Ramos (cell line): Measurements from ENCODE around the gene KRT76.

Experiments used
- in situ Hi-C: fragments of 300-500 bp; cut with MboI; formaldehyde crosslinking; loops from one replicate; pipeline ENCODE4 v1.14.3; 2022; ENCODE audit warnings: low sequenced_read_pairs; ENCODE audit not compliant: unreplicated experiment

KRT76 gene

GRCh38 chr12:52742196-52742580 lies 35.0 kb downstream of the KRT76 start:
- in situ Hi-C loops: no loop called here

DNA sequence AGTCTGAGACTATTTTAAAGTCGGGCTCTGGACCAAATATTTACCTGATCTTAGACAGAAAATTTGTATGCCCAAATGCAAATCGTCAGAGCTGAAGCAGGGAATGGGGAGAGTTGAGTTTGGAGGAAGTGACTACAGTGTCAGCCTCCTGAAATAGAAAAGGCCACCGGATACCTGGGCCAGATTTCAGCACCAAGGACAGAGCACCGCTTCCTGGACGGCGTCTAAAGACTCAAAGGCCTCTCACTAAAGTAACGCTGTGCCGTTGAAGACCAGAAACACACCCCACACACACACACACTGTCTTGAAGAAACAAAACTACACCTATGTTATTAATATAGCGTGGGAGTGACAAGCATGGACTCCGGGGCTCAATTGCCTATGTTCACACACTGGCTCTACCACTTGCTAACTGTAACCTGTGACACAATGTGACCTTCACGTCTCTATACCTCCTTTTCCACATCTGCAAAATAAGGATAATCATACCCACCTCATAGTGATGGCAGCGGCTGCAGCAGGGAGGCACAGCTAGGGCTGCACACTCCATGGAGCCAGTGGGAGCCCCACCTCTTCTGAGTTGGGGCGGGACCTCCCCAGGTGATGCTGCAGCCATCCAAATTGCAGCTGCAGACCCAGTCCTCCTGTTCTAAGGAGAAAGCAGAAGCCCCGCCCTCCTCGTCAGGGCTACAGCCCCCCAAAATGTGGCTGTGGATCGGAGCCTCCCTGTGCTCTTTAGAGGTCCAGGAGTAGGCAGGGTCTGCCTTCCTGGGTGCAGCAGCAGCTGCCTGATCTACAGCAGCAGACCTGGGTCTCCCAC lies 35.6 kb downstream of the KRT76 start:
- in situ Hi-C loops: no loop called here

DNA sequence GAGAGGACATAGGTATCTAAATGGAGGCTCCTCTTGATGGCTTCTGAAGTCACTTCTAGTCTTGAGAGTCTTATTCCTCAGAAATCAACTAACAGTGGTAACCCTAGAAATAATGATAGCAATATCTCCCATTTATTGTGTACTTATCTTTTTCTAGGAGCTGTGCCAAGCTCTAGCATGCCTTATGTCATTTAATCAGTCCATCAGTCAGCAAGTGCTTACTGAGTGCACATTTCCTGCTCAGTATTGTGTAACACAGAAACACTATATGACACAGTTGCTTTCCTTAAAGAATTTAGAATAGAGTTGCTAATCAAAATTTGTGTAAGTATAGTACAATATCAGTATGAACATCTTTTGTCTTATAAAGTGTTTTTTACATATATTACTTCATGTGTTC lies 36.6 kb downstream of the KRT76 start:
- in situ Hi-C loops: no loop called here

DNA sequence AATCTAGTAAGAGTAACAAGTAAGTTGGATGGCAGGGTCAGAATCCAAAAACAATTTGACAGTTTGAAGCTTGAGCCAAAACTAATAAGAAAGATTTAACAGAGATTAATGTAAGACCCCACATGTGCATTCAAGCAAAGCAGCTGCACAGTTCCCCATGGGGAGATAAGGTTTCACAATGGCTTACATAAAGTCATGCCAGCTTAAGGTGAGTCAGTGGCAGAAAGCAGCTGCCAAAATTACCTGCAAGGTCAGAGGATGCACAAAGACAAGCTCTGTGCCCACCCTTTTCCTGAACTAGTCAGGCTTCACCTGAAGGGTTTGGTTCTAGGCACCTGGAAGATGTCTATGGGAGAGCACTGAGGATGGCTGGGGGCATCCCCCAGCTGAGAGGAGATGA lies 37.2 kb downstream of the KRT76 start:
- in situ Hi-C loops: no loop called here

DNA sequence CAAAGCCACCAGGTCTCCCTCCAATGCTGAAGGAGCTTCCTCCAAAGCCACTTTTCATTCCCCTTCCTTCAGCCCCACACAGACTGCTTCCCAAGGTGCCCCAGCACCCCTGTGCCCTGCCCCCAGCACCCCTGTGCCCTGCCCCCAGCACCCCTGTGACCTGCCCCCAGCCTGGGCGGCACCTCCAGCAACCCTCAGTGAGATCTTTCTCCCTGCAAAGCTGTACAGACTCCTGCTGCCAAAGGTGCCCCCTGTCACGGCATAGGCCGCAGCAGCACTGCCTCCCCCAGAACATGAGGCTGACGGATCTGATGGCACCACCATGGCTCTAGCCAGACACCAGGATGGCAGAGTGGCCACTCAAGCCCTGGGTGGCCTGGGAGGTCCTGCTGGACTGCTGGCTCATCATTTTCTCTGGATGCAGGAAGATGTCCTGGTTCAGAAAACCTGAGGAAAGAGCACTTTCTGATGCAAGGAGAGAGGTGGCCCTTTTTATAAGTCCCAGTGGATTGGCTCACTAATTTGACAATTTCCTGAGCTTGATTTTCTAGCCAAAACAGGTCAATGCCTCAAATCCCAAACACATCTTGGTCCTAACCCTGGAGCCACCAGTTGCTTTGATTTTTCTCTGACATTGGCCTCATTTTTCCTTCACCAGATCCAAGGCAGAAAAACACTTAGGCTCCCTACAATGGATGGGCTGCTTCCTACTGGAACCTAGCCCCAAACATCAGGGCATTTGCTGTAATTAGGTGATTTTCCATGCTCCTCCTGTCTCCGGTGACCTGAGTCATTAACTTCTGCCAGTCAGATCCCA lies 41.1 kb downstream of the KRT76 start:
- in situ Hi-C loops: no loop called here

DNA sequence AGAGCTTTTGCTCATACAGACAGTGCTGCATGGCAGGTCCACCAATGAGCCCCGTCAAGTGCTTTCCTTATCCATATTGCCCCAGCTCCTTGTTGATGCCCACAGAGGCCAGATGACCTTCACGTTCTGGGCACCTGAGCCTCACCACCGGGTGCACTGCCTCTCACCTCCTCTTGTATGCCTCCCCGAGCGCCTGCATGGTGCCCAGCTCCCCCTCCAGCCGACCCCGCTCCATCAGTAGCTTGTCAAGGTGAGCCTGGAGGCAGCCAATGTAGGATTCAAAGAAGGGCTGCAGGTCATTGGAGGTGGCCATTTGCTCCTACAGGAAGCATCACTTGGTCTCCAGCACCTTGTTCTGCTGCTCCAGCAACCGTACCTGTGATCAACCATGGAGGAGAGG lies 42.0 kb downstream of the KRT76 start:
- in situ Hi-C loops: no loop called here

DNA sequence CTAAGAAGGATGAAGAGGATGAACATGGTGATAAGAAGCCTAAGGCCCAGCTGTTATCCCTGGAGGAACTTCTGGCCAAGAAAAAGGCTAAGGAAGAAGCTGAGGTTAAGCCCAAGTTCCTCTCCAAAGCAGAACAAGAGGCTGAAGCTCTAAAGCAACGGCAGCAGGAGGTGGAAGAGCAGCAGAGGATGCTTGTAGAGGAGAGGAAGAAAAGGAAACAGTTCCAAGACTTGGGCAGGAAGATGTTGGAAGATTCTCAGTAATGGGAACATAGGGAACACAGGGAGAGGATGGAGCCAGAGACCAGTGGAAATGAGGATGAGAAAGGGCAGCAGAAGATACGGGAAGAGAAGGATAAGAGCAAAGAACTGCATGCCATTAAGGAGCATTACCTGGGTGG lies 46.4 kb downstream of the KRT76 start:
- in situ Hi-C loops: no loop called here

DNA sequence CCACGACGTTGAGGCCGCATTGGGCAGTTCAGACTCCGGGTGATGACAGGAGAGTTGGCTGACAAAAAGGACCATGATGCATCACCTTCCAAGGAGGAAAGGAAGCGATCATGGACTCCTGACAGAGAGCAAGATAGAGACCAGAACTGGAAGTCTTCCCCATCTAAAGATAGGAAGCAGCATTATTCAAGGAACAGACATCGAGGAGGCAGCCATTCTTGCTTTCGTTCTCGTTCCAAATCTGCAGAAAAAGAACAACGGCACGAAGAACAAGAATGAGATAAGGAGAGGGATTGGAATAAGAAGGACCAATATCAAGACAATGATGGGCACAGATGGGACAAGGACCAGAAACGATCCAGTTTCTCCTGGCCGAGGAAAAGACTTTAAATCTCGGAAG lies 46.8 kb downstream of the KRT76 start:
- in situ Hi-C loops: no loop called here

- in situ Hi-C loops: no loop called here
Measured at GRCh38 chr12:52729147-52729546, 48.0 kb downstream of the KRT76 start.

DNA sequence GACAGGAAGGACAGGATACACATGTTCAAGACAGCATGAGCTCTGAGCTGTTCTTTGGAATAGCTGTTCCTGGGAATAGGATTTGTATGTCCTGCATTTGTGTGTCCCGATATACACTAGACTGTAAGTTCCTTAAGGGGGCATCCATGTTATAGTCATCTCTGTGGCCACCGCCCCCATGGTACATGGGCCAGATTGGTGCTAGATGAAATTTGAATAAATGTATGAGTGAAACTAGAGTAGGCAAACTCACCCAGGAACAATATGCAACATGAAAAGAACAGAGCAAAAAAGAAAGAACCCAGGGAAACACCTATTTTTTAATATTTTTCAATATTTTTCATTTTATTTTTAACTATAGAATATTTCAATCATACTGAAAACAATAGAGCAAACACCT lies 48.8 kb downstream of the KRT76 start:
- in situ Hi-C loops: no loop called here

GRCh38 chr12:52727037-52727436 lies 50.1 kb downstream of the KRT76 start:
- in situ Hi-C loops: no loop called here

DNA sequence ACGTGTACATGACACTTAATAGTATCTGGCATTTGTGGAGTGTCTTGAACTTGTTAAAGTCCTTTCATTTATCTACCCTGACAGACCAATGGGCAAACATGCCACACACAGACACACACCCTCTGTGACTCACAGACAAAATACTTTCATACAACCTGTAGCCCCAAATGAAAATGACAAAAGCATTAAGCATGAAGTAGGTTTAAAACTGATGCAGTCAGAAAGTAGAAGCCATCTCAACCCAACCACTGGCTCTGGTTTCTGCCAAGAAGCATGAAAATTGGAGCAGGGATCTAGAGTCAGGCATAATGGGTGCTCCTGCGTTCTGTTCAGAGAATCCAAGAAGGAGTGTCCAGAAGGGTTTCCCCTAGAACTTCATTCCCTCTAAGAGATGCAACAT lies 50.7 kb downstream of the KRT76 start:
- in situ Hi-C loops: no loop called here

DNA sequence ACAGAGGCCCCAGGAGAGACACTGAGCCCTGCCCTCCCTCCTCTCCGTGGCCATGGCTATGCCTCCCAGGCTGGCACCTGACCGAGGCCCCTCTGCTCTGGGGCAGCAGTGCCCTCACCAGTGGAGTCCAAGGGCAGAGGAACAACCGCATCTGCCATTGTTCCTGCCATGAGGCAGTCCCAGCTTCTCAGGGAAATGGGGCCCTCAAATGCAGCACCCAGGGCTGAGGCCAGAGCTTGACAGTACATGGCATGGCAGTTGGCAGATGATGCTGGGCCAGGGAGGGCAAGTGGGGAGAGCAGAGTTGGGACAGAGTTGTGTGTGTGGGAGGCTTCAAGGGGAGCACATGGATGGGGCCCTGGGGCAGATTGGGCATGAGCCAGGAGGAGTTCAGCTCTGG lies 52.8 kb downstream of the KRT76 start:
- in situ Hi-C loops: no loop called here

- in situ Hi-C loops: no loop called here
Measured at GRCh38 chr12:52722680-52723079, 54.5 kb downstream of the KRT76 start.

DNA sequence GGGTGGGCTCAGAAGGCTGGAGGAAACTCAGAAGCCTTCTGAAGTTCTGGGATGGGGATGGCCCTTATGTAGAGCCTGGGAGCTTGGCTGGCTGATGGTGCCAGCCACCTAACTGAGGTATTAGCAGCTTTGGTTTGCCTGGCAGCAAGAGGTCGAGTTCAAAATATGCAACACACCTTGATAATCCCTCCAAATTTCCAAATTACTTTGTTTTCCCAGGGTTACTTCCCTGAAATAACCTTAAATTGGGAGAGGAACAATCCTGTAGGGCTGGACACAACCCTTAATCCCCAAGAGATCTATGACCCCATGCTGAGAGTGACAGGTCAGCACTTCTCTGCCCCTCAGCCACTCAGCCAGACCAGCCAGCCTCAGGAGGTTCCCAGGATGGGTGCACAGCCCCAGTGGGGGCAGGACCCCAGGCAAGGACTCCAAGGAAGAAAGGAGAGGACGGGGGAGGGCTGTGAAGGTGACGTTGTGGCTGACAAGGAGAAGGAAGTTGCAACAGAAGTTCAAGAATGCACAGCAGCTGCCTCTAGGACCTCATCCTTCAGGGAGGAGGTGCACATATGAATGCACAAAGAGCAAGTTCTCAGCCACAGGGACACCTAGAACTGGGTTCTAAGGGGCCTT lies 55.2 kb downstream of the KRT76 start:
- in situ Hi-C loops: no loop called here

DNA sequence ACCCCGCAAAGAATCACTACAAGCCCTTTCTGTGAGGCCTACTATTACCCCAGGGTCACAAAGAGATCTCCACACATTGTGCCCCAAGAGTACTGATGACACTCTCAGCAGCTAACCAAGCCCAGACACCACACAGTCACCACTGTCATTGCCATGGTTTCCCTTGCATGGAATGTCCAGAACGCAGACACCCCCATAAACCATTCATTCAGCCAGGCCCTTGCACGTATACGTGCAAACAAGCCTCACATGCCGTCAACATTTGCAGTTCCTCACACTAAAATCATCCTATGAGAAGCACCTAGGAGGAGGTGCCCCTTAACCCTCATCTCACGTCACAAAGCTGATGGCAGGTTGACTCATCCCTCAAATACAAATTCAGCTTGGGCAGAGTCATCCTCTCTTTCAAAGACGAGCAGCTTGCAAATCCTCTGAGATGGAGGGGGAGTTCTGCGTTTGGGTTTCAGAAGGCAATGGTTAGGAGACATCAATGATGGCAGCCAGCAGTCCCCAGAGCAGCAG lies 56.7 kb downstream of the KRT76 start:
- in situ Hi-C loops: no loop called here
